C1 segment of cervical spinal cord (tissue), 14 donors: ENCODE measurements around the gene IDUA.
"Not testable (repeated sequence)": the region's sequence is repeated elsewhere in the genome, so short reads cannot be mapped to it uniquely, and the experiment has no call there.

Source experiments
- DNase-seq, 14 donors: peaks; one replicate each; lab custom pipeline; 2025; lab: John Stamatoyannopoulos, UW

The IDUA gene

GRCh38 chr4:1045193-1045594, 58.4 kb downstream of the IDUA start:
- DNase-seq = peak in 1 of 14 donors; percentile 61

GRCh38 chr4:1045595-1046201, 58.9 kb downstream of the IDUA start:
- DNase-seq = peak in 3 of 14 donors; percentile 26 to 59 (median 46)

GRCh38 chr4:1046581-1047011, 59.8 kb downstream of the IDUA start:
- DNase-seq = peak in 9 of 14 donors; percentile 33 to 79 (median 52)

- no peak for DNase-seq
These were observed 60.5 kb downstream of the IDUA start for GRCh38 chr4:1047106-1047975.

- DNase-seq = no peak
These were observed 61.3 kb downstream of the IDUA start for GRCh38 chr4:1047976-1048772.

GRCh38 chr4:1048773-1049590, 62.1 kb downstream of the IDUA start:
- no peak for DNase-seq

- DNase-seq = no peak
These were observed 62.7 kb downstream of the IDUA start for GRCh38 chr4:1049591-1049905.

- peak in 7 of 14 donors; percentile 24 to 74 (median 48) for DNase-seq
These were observed 63.8 kb downstream of the IDUA start for GRCh38 chr4:1050486-1051213.

GRCh38 chr4:1051472-1051871, 64.6 kb downstream of the IDUA start:
- DNase-seq = no peak

GRCh38 chr4:1052231-1052671, 65.4 kb downstream of the IDUA start:
- DNase-seq = no peak

- no peak for DNase-seq
These were observed 66.3 kb downstream of the IDUA start for GRCh38 chr4:1053080-1053661.

- not testable (repeated sequence) for DNase-seq
These were observed 67.0 kb downstream of the IDUA start for GRCh38 chr4:1053891-1054290.
